GM19397 (cell line): ENCODE measurements around the gene LETMD1.
"Not testable (repeated sequence)": the region's sequence is repeated elsewhere in the genome, so short reads cannot be mapped to it uniquely, and the experiment has no call there.

Source experiments
- ATAC-seq: cut with Tn5 transposase; IDR thresholded peaks from one replicate; pipeline ENCODE4 v1.9.1; 2021; ENCODE audit warnings: mild to moderate bottlenecking, moderate library complexity; ENCODE audit not compliant: unreplicated experiment

LETMD1 gene

GRCh38 chr12:51076236-51076930 is 28.3 kb downstream of the LETMD1 start:
- ATAC-seq, result no peak

GRCh38 chr12:51077930-51078329 is 29.8 kb downstream of the LETMD1 start:
- no peak for ATAC-seq

- ATAC-seq, result not testable (repeated sequence)
Measured at GRCh38 chr12:51078346-51078745, 30.2 kb downstream of the LETMD1 start.

GRCh38 chr12:51078866-51079265 is 30.7 kb downstream of the LETMD1 start:
- ATAC-seq, result not testable (repeated sequence)

- ATAC-seq, result no peak
Measured at GRCh38 chr12:51080136-51080535, 32.0 kb downstream of the LETMD1 start.

GRCh38 chr12:51081421-51081820 is 33.3 kb downstream of the LETMD1 start:
- no peak for ATAC-seq

GRCh38 chr12:51082561-51083125 is 34.5 kb downstream of the LETMD1 start:
- no peak for ATAC-seq

GRCh38 chr12:51083126-51083833 is 35.2 kb downstream of the LETMD1 start, which contains the start of gene CSRNP2:
Gene CSRNP2, minus strand, starts transcription at chr12:51083596. Its CDS starts 7,035 bp downstream, at chr12:51076561.
- peak; percentile 98 for ATAC-seq

- ATAC-seq, result no peak
Measured at GRCh38 chr12:51085757-51086156, 37.6 kb downstream of the LETMD1 start.

GRCh38 chr12:51086933-51087332 is 38.8 kb downstream of the LETMD1 start:
- no peak for ATAC-seq

- ATAC-seq, result no peak
Measured at GRCh38 chr12:51087818-51088217, 39.7 kb downstream of the LETMD1 start.

GRCh38 chr12:51090705-51091229 is 42.6 kb downstream of the LETMD1 start:
- no peak for ATAC-seq

GRCh38 chr12:51098611-51099010 is 50.5 kb downstream of the LETMD1 start:
- no peak for ATAC-seq

- ATAC-seq, result no peak
Measured at GRCh38 chr12:51103977-51104376, 55.9 kb downstream of the LETMD1 start.

GRCh38 chr12:51108136-51108535 is 60.0 kb downstream of the LETMD1 start:
- ATAC-seq, result no peak
